ENCODE results near the gene CDK9.

DNA sequence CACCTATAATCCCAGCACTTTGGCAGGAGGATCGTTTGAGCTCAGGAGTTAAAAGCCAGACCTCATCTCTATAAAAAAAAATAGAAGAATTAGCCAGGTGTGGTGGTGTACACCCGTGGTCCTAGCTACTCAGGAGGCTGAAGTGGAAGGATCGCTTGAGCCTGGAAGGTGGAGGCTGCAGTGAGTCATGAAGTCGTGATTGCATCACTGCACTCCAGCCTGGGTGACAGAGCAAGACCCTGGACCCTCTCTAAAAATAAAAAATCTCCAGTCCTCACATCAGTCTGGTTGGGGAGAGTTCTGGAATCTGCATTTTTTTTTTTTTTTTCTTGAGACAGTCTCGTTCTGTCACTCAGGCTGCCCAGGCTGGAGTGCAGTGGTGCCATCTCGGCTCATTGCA is 26.2 kb downstream of the CDK9 start:
- TF ChIP-seq POLR2AphosphoS5 (IDR thresholded peaks at IDR 0.05) (no peak), POLR2A (IDR thresholded peaks at IDR 0.05) (no peak)
- TF ChIP-seq, protein P1, sequence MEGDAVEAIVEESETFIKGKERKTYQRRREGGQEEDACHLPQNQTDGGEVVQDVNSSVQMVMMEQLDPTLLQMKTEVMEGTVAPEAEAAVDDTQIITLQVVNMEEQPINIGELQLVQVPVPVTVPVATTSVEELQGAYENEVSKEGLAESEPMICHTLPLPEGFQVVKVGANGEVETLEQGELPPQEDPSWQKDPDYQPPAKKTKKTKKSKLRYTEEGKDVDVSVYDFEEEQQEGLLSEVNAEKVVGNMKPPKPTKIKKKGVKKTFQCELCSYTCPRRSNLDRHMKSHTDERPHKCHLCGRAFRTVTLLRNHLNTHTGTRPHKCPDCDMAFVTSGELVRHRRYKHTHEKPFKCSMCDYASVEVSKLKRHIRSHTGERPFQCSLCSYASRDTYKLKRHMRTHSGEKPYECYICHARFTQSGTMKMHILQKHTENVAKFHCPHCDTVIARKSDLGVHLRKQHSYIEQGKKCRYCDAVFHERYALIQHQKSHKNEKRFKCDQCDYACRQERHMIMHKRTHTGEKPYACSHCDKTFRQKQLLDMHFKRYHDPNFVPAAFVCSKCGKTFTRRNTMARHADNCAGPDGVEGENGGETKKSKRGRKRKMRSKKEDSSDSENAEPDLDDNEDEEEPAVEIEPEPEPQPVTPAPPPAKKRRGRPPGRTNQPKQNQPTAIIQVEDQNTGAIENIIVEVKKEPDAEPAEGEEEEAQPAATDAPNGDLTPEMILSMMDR (IDR thresholded peaks at IDR 0.05), result no peak

Measured in upper lobe of left lung (tissue), 4 donors.